ENCODE results near the gene NR5A2.

The NR5A2 gene

GRCh38 chr1:199983531-199983930, 44.0 kb upstream of the NR5A2 start:
- no peak overlapping the region for H3K27ac ChIP-seq
- TF ChIP-seq CTCF (IDR thresholded peaks at IDR 0.05) = no peak
- no peaks in the 10 kb centered on the region for H3K9me3 ChIP-seq
- no peaks in the 10 kb centered on the region for H3K36me3 ChIP-seq
- H3K4me3 ChIP-seq (ENCODE audit: low read depth in 1 of 2, low read length in 1 of 2) = no peak overlapping the region
- H3K27me3 ChIP-seq = no peaks in the 10 kb centered on the region
- H3K4me1 ChIP-seq (ENCODE audit: control insufficient read depth in 1 of 2, insufficient read depth in 1 of 2, low read depth in 1 of 2, low read length in 1 of 2) = no peaks in the 10 kb centered on the region

GRCh38 chr1:199995096-199995685, 32.3 kb upstream of the NR5A2 start:
- no peak overlapping the region for H3K4me3 ChIP-seq (ENCODE audit: low read depth in 1 of 2, low read length in 1 of 2)
- no peaks in the 10 kb centered on the region for H3K9me3 ChIP-seq
- no peak for TF ChIP-seq CTCF (IDR thresholded peaks at IDR 0.05)

GRCh38 chr1:200005165-200005564, 22.3 kb upstream of the NR5A2 start:
- no peak overlapping the region for H3K27ac ChIP-seq
- H3K27me3 ChIP-seq = no peaks in the 10 kb centered on the region
- no peaks in the 10 kb centered on the region for H3K36me3 ChIP-seq
- no peak for TF ChIP-seq CTCF (IDR thresholded peaks at IDR 0.05)
- H3K4me1 ChIP-seq (ENCODE audit: control insufficient read depth in 1 of 2, insufficient read depth in 1 of 2, low read depth in 1 of 2, low read length in 1 of 2) = no peaks in the 10 kb centered on the region
- H3K9me3 ChIP-seq = no peaks in the 10 kb centered on the region
- no peak overlapping the region for H3K4me3 ChIP-seq (ENCODE audit: low read depth in 1 of 2, low read length in 1 of 2)

More at GRCh38 chr1:199995096-199995685, 32.3 kb upstream of the NR5A2 start:
- Histone ChIP-seq H3K4me1 (ENCODE audit: control insufficient read depth in 1 of 2, insufficient read depth in 1 of 2, low read depth in 1 of 2, low read length in 1 of 2) (no peaks in the 10 kb centered on the region), H3K27me3 (no peaks in the 10 kb centered on the region), H3K36me3 (no peaks in the 10 kb centered on the region), H3K27ac (no peak overlapping the region)

GRCh38 chr1:200006711-200007110, 20.8 kb upstream of the NR5A2 start:
- TF ChIP-seq CTCF (IDR thresholded peaks at IDR 0.05) = no peak
- Histone ChIP-seq H3K27ac (no peak overlapping the region), H3K4me3 (ENCODE audit: low read depth in 1 of 2, low read length in 1 of 2) (no peak overlapping the region), H3K4me1 (ENCODE audit: control insufficient read depth in 1 of 2, insufficient read depth in 1 of 2, low read depth in 1 of 2, low read length in 1 of 2) (no peaks in the 10 kb centered on the region), H3K36me3 (no peaks in the 10 kb centered on the region), H3K27me3 (no peaks in the 10 kb centered on the region), H3K9me3 (no peaks in the 10 kb centered on the region)

- Histone ChIP-seq H3K4me1 (ENCODE audit: control insufficient read depth in 1 of 2, insufficient read depth in 1 of 2, low read depth in 1 of 2, low read length in 1 of 2) (no peaks in the 10 kb centered on the region), H3K27ac (no peak overlapping the region), H3K36me3 (no peaks in the 10 kb centered on the region), H3K27me3 (no peaks in the 10 kb centered on the region), H3K9me3 (no peaks in the 10 kb centered on the region), H3K4me3 (ENCODE audit: low read depth in 1 of 2, low read length in 1 of 2) (no peak overlapping the region)
- no peak for TF ChIP-seq CTCF (IDR thresholded peaks at IDR 0.05)
Measured at GRCh38 chr1:200015811-200016210, 11.7 kb upstream of the NR5A2 start.
